GM19240 (cell line): ENCODE measurements around the gene GNA14.
"Not testable (repeated sequence)": the region's sequence is repeated elsewhere in the genome, so short reads cannot be mapped to it uniquely, and the experiment has no call there.

Experiments used
- DNase-seq: peaks from one replicate; pipeline ENCODE4 v3.0.0; 2011; ENCODE audit warnings: low spot score; ENCODE audit not compliant: insufficient read length

The GNA14 gene

DNA sequence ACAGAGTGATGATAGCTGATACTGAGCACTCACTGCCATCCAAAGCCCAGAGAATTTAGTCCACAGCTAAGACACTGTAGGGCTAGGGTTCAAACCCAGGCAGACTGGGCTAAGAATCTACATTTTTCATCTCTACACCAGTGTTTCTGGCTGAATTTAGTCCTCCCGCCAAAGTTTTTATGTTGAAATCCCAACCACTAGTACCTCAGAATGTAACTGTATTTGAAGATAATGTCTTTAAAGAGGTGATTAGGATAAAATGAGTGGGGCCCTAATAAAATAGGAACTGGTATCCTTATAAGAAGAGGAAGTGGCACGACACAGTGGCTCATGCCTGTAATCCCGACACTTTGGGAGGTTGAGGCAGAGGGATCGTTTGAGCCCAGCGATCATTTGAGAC is 4.3 kb downstream of the GNA14 start:
- DNase-seq, result no peak

DNA sequence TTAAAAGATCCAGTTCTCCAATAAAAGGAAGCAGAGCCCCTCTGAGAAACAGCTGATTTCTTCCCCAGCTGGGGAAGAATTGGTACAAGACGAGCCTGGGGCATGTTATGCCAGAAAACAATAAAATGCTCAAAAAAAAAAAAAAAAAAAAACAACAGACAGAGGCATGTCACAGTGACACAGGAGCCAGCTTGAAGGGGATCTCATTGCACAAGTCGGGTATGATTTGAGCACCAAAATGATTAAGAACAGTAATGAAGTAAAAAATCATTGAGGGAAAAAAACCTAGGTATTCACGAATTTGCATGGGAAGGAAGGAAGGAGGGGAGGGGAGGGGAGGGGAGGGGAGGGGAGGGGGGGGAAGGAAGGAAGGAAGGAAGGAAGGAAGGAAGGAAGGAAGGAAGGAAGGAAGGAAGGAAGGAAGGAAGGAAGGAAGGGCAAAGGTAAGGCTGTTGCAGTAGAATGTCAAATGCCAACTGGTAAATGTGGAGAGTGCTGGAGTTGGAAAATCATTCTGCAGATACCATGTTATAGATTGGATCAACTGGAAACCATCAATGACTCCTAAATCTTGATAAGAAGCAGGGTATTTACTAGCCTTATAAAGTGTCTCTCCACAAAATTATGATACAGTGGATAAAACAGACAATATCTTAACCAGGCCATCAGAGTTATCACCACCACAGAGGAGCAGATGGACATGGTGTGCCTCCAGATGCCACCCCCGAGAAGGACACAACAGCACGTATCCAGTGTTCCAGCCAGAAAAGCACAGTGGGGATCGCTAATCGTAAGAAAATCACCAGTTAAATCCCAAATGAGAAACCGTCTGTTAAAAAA is 7.2 kb downstream of the GNA14 start:
- DNase-seq, result no peak

DNA sequence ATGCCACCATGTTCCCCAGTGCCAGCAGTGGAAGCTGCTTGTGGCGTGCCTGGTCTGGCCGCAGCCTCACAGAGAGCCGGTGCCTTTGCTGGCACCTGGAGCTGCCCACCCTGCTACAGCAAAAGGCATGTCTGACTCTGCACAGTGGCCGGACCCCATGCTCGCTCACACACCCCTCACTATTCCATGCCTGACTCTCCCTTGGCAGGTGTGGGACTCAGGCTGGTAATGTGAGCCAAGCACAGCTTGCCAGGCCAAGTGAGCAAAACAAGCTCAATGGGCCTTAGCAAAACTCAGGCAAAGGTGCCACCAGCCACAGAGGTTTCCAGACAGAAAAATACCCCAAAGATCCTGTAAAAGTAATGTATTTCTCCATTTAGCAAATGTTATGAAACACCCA is 15.5 kb downstream of the GNA14 start:
- no peak for DNase-seq

- not testable (repeated sequence) for DNase-seq
These were observed 19.3 kb downstream of the GNA14 start for GRCh38 chr9:77628864-77629263.

DNA sequence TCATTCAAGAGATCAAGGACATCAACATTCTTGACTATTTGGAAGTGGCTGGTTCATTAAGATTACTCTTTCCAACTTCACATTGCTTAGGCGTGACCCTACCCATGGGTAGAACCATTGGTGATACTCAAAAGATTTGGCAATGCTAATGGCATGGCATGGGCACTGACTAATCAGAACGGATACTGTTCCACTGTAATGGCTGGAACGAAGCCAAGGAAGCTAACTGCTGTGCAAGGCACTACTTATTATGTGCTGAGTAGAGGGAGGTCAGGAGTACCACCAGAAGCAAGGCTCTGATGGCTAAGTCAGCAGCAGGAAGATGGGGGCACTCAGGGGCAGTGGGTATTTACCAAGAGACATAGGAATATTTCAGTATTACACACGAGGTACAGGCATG is 31.9 kb downstream of the GNA14 start:
- no peak for DNase-seq

- DNase-seq, result no peak
These were observed 33.5 kb downstream of the GNA14 start for GRCh38 chr9:77614645-77615044.

DNA sequence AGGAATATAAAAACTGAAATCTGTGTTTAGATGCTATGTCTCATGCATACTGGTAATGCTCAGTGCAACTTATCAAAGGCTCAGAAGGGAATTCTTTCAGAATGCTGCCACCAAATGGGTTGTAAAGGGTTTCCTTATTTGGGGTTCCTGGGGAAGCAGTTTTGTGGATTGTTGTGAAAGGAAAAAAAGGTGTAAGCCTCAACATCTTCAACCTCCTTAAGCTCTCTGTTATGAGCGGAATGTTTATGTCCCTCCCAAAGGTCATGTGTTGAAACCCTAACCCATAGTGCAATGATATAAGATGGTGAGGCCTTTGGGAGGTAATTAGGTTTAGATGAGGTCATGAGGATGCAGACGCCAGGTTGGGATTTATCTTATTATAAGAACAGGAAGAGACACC is 41.6 kb downstream of the GNA14 start:
- no peak for DNase-seq

DNA sequence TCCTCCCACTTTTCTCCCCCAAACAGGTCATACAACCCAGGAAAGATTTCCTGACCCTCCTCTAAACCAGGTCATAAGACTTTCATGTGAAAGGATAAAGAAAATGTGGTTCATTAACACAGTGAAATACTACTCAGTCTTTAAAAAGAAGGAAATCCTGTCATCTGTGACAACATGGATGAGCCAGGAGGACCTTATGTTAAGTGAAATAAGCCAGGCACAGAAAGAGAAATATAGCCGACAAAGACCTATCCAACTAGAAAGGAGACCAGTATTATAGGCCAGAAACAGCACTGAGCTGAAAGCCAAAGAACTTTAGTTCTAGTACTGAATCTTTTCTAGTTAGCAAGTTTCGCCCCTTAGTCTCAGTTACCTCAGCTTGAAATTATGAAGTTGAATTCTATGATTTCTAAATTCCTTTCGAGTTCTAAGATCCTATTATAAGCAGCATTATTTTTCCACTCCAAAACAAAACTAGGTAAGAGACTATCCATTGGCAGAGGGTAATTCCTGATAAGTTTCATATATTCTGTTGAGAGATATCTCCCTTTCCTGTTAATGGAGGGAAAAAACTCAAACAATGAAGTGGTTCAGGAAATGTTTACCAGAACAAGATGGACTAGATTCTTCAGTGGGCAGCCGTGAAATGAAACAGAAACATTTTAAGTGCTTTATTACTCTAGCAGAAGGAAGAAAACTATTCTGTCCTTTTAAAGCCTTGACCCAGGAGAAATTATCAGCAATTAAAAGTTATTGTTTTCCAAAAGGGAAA is 42.5 kb downstream of the GNA14 start:
- no peak for DNase-seq

- DNase-seq, result no peak
These were observed 43.8 kb downstream of the GNA14 start for GRCh38 chr9:77604316-77604715.

DNA sequence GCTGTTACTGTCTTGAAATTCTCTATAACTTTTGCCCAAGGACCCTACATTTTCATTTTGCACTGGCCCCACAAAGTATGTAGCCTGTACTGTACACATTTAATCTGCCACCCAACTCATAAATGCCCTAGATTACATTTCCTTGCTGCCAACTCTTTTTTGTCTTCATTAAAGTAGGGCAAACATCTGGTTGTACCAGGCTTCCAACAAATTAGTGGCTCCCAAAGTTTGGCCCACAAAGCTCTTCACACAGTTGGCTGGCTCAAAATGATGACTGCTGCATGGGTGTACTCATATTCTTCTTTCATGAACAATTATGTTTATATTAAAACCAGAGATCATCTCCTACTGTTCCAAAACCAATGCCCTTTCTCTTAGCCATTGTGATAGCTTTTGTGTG is 45.3 kb downstream of the GNA14 start:
- no peak for DNase-seq

GRCh38 chr9:77601476-77602099 is 46.5 kb downstream of the GNA14 start:
- DNase-seq, result no peak

DNA sequence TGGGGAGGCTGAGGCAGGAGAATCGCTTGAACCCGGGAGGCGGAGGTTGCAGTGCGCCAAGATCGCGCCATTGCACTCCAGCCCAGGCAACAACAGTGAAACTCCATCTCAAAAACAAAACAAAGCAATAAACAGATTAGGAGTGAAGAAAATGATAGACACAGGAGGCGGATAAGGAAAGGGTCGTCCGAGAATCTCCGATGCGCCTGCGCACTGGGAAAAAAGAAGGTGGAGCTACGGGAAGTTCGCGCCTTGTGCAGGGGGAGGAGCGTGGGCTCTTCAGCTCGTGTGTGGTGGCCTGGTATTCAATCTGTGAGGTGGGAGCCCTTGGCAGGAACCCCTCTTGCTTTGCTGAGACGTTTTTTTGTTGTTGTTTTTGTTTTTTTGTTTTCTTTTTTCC is 47.3 kb downstream of the GNA14 start:
- DNase-seq, result no peak

GRCh38 chr9:77599492-77599891 is 48.6 kb downstream of the GNA14 start:
- no peak for DNase-seq

GRCh38 chr9:77598991-77599390 is 49.1 kb downstream of the GNA14 start:
- no peak for DNase-seq

GRCh38 chr9:77598524-77598923 is 49.6 kb downstream of the GNA14 start:
- DNase-seq, result no peak

DNA sequence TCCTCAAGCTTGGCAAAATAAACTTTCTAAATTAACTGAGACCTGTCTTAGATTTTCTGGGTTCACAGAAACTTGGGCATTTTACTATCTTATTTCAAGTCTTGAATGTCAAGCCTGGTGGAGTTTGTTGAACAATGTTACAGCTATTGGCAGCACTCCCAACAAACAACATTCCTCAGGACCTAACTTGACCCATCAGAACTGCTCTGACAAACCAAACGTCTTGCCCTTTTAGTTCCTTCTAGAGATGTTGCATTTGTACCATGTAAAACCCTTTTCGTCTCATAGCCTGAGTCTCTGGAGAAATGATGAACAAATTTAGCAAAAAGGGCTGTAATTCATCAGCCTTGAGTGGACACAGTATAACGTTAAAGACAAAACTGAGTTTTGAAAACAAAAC is 51.1 kb downstream of the GNA14 start:
- no peak for DNase-seq

DNA sequence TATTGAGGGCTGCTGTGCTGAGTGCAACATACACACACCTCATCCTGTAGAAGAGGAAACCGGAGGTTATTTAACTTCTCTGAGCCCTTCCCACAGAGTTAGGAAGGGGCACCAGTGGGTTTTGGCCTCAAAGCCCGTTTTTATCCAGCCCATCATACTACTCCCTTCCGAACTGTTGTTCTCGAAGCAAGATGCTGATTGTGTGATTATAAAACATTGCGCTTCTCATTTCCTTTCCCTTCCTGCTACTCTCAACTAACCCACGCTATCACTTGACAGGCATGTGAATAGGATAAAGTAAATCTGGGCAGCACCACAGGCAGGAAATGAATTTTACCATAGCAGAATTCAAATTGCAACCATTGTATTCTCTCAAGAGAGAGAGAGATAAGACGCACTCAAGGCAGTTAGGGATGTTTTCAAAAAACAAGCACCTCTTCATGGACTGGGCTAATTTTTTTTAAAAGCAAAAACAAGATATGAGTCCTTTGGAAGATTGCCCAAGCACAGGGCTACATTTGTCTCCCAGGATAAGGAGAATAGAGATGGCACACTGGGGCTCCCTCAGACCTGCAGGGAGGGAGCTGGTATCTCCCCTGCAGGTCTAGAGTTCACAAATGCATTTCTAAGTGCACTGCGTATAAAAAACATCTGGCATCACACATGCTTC is 52.6 kb downstream of the GNA14 start:
- no peak for DNase-seq

GRCh38 chr9:77594963-77595362 is 53.2 kb downstream of the GNA14 start:
- no peak for DNase-seq

GRCh38 chr9:77593528-77593927 is 54.6 kb downstream of the GNA14 start:
- no peak for DNase-seq

- no peak for DNase-seq
These were observed 55.6 kb downstream of the GNA14 start for GRCh38 chr9:77592476-77592875.

- no peak for DNase-seq
These were observed 58.9 kb downstream of the GNA14 start for GRCh38 chr9:77589046-77589795.
